ENCODE results near the gene RGR.

DNA sequence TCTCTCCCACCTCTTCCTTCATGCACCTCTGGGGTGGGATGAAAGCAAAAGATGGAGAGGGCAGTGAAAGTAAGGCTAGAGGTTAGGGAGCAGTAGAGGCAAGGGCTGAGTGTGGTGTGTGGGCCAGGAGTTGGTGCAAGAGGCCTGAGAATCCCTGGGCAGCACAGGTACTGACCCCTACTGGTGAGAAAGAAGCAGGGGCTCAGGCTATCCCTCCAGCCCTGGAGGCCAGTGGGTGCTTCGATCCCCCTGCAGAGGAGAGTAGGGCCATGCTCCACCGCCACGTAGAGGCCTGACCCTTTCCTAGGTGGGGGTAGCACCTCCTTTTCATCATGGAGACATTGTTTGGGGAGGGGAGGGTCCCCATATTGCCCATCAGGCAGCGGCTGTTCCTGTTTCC is 40.7 kb upstream of the RGR start:
- TF ChIP-seq CTCF (IDR thresholded peaks at IDR 0.05), result peak; percentile 73
- TF ChIP-seq POLR2AphosphoS5 (IDR thresholded peaks at IDR 0.05; ENCODE audit: low read depth, low read length), result no peak
- no peak for TF ChIP-seq REST (IDR thresholded peaks at IDR 0.05; ENCODE audit: insufficient read depth in 1 of 2, low read depth in 2 of 2, low read length in 1 of 2)
- TF ChIP-seq TCF7L2 (IDR thresholded peaks at IDR 0.05; ENCODE audit: low read depth, low read length), result no peak
